Measurements from ENCODE around the gene GARIN3.
"Not testable (repeated sequence)": the region's sequence is repeated elsewhere in the genome, so short reads cannot be mapped to it uniquely, and the experiment has no call there.

GARIN3 gene

GRCh38 chr5:157166214-157167213 lies at the start of gene GARIN3:
Gene GARIN3 (minus strand): TSS chr5:157166264. CDS start chr5:157166168, 96 bp downstream.
- no peak for DNase-seq (ENCODE audit: low spot score)

DNA sequence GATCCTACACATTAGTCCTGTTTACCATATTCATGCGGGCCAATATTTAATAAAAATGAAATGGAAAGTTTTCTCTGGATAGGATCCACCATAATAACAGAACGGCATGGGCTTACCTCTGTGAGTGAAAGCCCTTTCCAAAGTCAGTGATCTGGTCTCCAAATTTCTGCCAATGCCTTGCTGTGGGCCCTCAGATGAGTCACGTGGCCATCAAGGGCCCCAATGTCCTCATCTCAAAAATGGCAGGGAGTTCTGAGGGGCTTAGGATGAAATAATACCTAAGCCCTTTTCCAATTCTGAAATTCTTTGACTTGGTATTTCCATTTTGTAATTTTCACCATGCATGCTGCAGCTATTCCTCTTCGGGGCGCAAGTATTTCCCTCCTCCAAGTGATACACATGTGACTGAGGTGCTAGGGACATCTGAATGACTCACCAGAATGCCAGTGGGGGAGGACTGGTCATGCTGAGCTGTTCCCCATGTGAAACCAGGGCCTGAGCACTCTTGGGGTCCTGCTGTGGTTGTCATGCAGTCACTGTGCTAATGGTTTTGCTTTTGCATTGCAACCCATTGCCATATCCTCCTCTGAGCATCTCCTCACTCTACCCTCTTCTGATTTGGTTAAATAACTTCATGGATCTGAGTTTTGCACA lies 49.6 kb upstream of the GARIN3 start:
- no peak for DNase-seq (ENCODE audit: low spot score)

GRCh38 chr5:157214861-157215513 lies 48.9 kb upstream of the GARIN3 start:
- DNase-seq (ENCODE audit: low spot score), result no peak

- DNase-seq (ENCODE audit: low spot score), result no peak
These were observed 48.4 kb upstream of the GARIN3 start for GRCh38 chr5:157214415-157214814.

- no peak for DNase-seq (ENCODE audit: low spot score)
These were observed 47.6 kb upstream of the GARIN3 start for GRCh38 chr5:157213527-157214243.

- DNase-seq (ENCODE audit: low spot score), result no peak
These were observed 46.2 kb upstream of the GARIN3 start for GRCh38 chr5:157212307-157212706.

- not testable (repeated sequence) for DNase-seq (ENCODE audit: low spot score)
These were observed 44.6 kb upstream of the GARIN3 start for GRCh38 chr5:157210652-157211051.

DNA sequence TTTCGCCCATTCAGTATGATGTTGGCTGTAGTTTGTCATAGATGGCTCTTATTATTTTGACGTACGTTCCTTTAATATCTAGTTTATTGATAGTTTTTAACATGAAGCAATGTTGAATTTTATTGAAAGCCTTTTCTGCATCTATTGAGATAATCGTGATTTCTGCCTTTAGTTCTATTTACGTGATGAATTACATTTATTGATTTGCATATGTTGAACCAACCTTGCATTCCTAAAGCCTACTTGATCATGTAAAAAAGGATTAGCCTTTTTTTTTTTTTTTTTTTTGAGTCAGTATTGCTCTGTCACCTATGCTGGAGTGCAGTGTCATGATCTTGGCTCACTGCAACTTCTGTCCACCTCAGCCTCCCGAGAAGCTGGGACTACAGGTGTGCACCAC lies 39.6 kb upstream of the GARIN3 start:
- no peak for DNase-seq (ENCODE audit: low spot score)

DNA sequence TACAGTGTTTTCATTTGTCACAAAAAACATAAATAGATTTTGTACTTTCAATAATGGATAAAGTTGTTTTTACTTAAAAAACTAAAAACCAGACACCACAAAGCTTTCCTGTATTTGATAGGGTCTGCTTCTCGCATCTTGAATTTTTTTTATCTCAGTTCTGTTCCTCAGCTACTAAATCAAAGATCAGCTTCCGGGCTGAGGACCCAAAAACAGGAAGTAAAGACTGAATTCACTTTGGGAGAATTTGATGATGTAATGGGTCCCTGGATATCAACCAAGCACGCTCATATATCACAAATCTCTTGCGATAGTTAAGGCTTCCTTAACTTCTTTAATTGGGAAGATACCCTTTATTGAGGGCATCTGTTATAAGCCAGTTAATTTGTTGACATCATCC lies 38.7 kb upstream of the GARIN3 start:
- no peak for DNase-seq (ENCODE audit: low spot score)

- DNase-seq (ENCODE audit: low spot score), result no peak
These were observed 37.4 kb upstream of the GARIN3 start for GRCh38 chr5:157203417-157203816.

DNA sequence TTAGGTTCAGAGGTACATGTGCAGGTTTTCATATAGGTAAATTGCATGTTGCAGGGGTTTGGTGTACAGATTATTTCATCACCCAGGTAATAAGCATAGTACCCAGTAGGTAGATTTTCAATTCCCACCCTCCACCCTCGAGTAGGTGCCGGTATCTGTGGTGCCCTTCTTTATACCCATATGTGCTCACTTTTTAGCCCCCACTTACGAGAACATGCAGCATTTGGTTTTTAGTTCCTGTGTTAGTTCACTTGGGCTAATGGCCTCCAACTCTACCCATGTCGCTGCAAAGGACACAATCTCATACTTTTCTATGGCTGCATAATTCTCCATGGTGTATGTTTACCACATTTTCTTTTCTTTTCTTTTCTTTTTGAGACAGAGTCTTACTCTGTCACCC lies 35.8 kb upstream of the GARIN3 start:
- no peak for DNase-seq (ENCODE audit: low spot score)

GRCh38 chr5:157198277-157198986 lies 32.4 kb upstream of the GARIN3 start:
- DNase-seq (ENCODE audit: low spot score), result no peak

GRCh38 chr5:157197086-157197485 lies 31.0 kb upstream of the GARIN3 start:
- no peak for DNase-seq (ENCODE audit: low spot score)

- DNase-seq (ENCODE audit: low spot score), result no peak
These were observed 30.0 kb upstream of the GARIN3 start for GRCh38 chr5:157196045-157196444.

DNA sequence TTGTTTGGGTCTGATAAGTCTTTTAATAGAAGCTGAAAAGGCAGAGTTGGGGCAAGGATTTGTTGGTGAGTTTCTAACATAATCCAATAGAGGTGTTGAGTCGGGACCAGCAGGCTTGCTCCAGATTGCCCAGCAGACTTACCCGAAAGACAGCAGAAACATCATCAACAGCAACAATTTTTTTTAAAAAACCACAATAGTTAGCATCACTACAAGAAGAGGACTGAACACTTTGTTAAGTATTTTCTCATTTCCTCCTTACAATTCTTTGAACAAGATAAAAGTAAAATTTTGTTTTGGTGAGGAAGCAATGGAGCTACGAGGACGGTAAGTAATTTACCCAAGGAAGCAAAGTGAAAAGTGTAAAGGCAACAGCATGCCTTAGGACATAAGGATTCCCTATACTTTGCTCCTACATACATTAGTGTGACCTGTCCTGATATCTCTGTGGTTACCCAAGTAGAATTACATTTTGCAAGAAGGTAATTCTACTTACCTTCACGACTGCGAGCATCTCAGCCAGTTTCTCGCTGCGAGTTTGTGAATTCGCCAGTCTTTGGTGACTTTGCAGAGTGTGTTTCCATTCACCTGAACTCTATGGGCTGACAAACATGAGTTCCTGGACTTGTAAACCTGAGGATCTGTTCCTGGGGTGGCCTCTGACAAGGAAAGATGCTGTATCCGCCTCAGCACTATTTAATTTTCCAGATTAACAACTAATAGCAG lies 27.8 kb upstream of the GARIN3 start:
- DNase-seq (ENCODE audit: low spot score), result no peak

GRCh38 chr5:157189223-157189622 lies 23.2 kb upstream of the GARIN3 start:
- no peak for DNase-seq (ENCODE audit: low spot score)

DNA sequence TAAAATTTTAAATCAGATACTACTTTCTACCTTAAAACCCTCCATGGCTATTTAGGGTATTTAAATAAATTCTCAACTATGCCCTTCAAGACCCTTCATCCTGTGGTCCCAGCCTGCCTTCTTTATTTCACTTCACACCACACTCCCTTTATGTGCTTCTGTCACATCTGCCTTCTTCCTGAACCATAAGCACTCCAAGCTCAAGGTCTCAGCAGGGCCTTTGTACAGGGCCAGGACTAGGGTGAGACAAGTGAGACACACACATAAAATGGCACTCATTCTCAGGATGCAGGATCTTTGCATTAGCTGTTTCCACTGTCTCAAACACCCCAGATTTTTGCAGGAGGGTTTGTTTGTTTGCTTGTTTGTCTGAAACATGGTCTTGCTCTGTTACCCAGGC lies 22.2 kb upstream of the GARIN3 start:
- DNase-seq (ENCODE audit: low spot score), result no peak

GRCh38 chr5:157187046-157187754 lies 21.1 kb upstream of the GARIN3 start:
- no peak for DNase-seq (ENCODE audit: low spot score)

- DNase-seq (ENCODE audit: low spot score), result no peak
These were observed 20.4 kb upstream of the GARIN3 start for GRCh38 chr5:157186309-157187045.
